GM18520 (cell line): ENCODE measurements around the gene TLX1.

Experiments
- ATAC-seq: cut with Tn5 transposase; IDR thresholded peaks from one replicate; pipeline ENCODE4 v1.9.1; 2021; ENCODE audit not compliant: unreplicated experiment

The TLX1 gene

DNA sequence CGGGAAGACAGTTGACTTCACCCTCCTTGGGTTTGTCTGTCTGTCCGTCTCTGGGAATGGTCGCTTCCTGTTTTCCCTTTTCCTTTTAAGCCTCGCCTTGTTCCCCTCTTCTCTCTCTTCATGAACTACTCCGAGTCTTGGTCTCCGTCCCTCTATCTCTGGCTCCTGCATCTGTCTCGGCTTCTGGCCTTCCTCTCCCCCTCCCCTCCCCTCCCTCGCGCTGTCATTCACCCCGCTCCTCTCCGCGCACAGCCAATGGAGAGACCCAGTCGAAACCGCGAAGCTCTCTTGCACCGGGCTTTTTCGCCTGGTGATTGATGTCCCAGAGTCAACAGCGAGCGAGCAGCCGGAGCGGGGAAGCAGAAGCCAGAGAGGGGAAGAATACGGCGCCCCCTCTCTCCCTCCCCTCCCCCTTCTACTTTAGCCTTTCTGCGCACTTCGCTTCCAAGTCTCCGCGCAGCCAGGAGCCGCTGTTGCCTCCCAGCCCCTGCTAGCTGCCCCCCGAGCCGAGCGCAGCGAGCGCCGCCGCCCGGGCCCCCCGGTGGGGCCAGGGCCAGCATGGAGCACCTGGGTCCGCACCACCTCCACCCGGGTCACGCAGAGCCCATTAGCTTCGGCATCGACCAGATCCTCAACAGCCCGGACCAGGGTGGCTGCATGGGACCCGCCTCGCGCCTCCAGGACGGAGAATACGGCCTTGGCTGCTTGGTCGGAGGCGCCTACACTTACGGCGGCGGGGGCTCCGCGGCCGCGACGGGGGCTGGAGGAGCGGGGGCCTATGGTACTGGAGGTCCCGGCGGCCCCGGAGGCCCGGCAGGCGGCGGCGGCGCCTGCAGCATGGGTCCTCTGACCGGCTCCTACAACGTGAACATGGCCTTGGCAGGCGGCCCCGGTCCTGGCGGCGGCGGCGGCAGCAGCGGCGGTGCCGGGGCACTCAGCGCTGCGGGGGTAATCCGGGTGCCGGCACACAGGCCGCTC, at the start of gene TLX1:
Gene TLX1 (plus strand): TSS at position 317 of the 978 bp plus-strand sequence. CDS start 242 bp downstream, at position 559.
- no peak for ATAC-seq

DNA sequence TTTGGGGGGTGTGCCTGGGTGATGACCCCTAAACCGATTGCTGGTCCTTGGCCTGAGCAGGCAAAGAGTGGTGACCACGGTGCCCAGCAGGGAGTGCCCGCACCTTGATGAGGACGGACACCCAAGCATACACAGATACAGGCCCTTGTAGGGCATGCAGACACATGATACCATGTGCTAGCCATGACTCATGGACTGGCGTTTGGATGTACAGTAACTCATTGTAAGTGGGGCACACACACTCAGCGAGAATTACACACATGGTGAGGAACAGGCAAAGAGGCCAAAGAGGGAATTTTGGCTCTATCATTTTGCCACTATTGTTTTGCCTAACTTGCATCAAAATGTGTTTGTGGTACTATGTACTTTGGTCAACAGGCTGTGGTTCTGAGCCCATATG, 45.3 kb upstream of the TLX1 start:
- ATAC-seq = no peak

DNA sequence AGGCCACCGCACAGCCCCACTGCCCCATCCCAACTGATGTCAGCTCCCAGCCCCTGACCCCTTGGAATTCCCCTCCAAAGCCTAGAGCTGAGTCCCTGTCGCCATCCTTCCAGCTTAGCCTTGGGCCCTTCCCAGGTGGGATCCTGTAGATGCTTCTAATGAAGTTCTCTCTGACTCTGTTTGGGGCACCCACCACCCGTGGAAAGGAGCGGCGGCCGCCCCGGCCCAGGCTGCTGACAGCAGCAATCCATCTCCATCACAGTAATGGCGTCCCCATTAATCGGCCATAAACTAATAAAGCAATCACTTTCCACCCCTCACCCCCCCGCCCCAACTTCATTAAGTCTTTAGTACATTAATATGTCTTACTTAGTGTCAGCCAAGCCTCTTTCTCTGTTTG, 43.7 kb upstream of the TLX1 start:
- no peak for ATAC-seq

DNA sequence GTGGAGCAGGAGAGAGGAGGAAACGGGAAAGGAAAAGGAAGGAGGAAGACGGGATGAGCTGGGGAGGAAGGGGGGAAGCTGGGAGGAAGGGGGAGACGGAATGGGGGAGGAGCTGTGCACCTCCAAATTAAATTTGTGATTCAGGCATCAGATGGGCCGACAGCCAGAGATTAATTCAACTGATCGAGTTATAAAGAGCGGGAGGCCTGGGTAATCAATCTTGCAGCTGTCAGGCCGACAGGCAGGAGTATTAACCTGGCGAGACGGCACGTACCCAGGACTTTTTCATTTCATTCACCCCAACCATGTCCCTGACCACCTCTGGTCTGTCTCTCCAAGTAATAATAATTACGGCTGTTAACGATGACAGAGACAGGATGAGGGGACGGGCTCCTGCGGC, 43.1 kb upstream of the TLX1 start:
- no peak for ATAC-seq

DNA sequence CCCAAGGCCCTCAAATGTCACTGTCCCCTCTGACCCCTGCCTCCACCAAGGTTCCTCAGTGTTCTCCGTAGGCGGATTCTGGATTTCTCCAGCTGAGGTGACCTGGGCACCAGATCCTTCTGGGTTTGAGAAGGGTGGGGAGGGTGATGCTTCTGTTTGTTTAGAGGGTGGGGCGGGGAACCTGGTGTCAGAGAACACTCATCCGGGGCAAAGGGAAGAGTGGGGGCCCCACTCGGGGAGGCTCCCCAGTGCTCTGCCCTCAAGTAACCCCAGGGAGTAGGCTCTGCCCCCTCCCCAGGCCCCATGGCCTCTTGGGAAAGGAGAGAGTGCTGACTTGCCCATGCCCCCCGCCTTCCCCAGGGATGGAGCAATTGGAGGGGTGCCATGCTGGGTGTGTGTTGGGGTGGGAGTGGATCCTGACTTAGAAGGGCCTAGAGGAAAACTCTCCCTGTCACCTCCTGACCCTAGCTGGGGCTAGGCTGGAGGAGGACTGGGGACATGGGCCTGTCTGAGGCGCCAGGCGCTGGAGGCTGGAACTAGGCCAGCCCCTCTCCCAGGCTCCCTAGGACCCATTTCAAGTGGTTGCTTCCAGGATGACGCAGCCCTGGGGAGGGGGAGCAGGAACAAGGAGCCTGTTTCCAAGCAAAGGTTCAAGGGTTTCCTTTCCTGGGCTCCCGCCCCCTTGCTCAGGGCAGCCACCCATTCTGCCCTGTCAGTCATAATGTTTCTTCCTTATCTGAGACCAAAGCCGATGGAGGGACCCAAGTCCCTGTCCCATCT, 41.4 kb upstream of the TLX1 start:
- no peak for ATAC-seq

DNA sequence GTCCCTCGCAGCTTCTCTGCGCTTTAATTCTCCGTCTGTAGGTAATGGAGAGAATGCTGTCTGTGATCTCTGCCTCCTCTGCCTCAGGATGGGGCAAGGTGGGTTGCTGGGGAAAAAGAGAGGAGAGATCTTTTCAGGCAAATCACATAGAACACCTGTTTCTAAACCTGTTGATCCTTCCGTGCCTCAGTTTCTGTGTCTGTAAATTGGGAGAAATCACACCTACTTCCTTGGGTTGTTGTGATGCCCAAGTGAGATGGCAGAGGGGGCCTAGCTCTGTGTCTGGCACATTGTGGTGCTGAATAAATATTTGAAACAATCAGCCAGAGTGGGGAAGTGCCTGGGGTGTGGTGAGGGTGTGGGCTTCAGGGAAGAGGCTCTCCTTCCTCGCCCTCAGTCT, 40.5 kb upstream of the TLX1 start:
- ATAC-seq = no peak

DNA sequence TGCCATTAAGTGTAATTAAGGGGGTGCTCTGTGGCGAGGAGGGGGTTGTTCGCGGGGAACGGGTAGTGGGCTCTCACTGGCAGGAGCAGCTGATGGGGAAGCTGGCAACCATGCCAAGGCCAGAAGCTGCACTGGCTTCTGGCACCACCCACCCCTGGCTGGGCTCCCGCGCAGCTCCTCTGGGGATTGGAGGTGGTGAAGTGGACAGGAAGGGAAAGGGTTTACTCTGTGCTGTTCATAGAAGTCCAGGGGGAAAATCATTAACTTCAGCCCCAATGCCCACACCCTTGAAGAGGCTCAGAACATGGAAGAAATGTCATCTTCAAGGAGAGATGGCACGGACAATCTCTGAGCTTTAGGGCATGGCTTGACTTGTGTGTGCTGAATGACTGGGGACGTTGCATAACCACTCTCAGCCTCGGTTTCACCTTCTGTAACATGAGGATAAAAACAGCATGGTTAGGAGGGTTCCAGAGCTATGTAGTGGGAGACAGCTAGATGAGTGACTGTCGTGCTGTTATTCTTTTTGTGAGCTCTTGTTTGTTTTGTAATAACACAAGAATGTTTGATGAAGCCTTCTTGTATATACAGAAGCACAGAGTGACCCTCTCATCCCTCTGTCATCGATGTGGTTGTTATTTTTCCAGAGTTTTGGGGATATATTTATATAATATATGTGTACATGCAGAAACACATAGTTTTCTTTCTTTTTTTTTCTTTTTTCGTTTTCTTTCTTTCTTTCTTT, 39.4 kb upstream of the TLX1 start:
- no peak for ATAC-seq

DNA sequence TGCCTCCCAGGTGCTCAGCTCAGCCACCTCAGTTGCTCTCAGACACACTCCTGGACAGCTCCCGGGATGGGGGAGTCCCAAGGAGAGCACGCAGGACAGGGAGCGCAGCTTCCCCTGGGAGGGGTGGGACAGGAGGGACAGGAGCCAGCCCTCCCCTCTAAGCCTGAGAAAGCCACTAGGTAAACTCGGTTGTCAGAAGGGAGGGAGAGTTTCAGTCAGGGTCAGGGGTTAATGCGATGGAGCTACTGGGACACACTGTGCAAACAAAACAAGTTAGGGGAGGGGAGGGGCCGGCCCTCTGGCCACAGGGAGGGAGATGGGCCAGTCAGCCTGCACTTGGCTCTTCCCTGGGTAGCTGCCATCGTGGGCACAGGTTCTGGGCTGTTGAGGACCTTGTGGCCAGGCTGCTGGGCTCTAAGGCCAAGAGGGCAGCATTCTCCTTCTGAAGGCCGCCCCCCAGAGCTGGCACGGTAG, 38.2 kb upstream of the TLX1 start:
- no peak for ATAC-seq

DNA sequence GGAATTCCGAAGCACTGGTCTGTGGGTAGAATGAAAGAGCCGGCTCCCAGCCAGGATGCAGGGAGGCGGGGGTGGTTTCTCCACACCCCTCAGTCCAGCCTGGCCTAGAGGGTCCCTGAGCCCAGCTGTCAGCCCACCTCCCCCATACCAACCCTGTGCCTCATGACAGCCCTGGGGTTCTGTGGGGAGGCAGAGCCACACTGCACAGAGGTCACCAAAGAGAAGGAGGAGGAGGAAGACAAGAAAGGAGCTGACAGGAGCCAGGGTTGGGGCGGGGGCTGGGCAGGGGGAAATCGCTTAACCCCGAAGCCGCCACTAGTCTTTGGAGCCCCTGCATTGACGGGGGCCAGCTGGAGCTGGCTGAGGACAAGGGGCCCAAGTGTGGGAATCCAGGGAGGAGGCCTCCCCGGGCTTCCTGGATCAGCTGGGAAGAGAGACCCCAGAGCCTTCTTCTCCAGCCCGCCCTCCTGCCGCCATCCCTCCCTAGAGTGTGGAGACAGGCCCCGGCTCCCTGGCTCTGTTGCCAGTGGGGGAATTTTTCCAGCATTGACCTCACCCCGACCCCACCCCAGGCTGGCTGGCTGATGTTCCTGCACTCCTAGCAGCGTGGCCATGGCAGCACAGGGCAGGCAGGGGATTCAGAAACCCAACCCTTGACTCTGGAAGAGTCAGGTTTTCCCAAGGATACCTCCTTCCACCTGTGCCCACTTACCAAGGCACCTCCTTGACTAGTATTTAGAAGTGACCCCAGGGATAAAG, 36.8 kb upstream of the TLX1 start:
- ATAC-seq = no peak

DNA sequence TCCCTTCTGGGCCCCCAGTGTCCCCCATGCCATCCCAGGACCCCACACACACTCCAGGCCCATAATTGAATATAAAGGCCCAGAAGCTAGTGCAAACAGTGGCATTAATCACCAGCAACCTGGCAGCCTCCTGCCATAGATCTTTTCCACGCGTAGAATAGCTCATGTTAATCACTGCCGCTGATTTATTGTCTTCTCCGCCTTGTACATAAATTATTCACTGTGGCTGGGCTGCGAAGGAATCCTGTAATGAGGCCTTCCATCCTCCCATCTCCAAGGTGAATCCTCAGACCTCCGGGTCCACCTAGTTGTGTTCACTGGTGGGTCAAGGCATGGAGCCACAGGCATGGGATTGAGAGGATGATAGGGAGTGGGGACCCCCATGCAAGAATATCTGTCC, 36.1 kb upstream of the TLX1 start:
- no peak for ATAC-seq

DNA sequence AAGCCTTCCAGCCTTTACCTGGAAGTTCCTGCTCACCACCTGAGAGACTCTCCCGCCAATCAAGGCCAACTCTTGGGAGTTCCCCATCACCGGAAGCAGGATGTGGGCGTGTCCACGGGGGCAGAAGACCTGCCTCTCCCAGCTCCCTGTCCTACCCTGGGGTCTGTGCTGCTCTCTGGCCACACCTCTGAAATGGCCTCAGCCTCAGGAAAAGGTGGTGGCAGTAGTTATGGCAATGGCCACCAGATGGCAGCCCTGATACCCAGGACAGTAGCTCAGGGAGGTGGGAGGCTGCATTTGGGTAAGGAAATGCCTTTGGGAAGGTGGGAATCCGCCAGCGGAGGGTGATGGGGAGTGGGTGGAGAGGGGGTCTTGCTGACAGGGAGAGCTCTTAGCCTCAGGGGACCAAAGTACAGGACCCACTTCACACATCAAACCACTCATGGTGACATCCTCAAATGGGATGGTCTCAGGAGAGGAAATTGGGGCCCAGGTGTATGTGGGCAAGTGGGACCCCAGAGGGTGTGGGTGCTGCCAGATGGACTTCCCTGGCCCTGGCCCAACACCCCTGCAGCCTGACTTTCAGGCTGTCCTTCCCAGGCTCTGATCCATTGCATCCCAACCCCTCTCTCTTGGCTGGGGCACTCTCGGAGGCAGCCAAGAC, 35.4 kb upstream of the TLX1 start:
- no peak for ATAC-seq

DNA sequence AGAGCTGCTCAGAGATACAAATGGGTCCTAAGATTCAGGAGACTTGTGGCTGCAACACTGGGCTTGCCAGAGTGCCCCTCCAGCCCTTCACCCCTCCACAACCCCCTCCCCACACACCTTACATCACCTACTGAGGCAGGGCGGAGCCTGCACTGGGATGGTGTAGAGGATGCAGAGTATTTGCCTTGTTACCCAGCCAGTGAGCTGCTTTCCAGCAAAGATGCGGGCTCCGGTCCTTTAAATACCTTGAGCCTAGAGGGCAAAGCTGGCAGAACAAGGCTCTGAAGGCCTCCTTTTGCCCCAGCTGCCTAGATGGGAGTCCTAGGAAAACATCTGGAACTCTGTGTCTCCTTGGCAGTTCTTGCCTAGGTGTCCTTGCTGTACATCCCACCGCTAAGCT, 34.7 kb upstream of the TLX1 start:
- ATAC-seq = no peak

DNA sequence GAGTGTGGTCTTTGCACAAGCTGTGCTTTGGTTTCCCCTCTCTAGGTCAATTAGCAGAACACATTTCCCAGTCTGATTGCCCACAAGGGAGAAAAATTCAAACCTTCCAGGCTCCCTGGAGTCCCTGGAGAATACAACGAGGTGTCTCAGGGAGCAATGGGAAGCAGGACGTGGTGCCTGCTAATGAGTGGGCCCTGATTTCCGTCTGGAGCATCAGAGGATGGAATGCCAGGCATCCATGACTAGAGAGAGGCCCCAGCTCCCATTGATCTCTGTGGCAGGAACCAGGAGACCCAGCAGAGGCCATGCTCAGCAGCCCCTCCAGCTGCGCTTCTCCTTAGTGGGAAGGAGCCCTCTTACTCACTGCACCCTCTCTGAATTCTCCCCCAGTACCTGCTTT, 33.2 kb upstream of the TLX1 start:
- ATAC-seq = no peak

DNA sequence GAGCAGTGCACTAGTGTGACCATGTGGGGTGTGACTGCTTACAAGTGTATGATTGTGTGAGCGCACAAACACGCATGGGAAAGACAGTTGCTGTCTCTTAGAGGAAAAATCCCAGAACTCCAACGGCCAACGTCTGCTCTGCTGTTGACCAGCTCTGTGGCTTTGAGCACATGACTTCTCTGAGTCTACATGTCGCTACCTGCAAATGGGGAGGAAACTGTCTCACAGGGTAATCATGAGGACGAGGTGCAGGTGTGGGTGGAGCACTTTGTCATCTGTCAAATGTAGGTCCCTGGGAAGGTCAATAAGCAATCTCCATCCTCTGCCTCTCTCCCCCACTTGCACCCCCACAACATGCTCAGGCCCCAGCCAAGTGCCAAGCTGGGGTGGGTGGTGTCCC, 31.2 kb upstream of the TLX1 start:
- ATAC-seq = no peak

DNA sequence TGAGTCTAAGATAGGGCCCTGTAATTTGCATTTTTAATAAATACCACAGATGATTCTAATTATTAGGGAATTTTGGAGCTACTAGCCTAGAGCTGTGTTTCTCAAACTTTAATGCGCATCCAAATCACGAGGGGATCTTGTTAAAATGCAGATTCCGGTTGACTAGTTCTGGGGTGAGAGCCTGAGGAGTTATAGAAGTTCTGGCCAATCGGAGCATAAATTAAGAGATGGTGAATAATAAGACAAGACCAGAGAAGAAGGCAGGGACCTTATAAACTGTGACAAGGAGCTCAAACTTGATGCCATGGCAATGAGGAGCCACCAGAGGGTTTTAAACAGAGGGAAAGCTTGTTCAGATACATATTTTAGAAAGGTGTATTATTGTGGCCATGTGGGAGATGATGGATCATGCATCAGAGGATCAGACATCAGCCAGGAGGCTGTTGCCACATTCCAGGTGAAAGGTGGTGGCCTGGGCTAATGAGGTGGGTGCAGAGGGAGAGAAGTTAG, 29.7 kb upstream of the TLX1 start:
- no peak for ATAC-seq

DNA sequence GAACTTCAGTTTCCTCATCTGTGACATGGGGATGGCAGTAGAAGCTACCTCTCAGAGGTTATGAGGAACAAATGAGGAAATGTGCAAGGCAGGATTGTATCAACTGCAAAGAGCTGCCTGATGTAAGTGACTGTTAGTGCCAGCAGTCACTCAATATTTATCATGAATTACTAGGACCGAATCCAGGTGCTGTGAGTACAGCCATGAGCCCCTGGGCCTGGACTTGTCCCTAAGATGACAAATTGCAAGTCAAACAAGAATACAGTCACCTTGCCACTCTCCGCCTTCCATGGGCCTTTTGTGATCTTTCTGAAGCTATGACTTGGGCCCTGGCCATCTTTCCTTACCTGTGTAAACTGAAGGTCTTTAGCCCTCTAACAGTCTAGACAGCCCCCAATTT, 27.7 kb upstream of the TLX1 start:
- no peak for ATAC-seq

DNA sequence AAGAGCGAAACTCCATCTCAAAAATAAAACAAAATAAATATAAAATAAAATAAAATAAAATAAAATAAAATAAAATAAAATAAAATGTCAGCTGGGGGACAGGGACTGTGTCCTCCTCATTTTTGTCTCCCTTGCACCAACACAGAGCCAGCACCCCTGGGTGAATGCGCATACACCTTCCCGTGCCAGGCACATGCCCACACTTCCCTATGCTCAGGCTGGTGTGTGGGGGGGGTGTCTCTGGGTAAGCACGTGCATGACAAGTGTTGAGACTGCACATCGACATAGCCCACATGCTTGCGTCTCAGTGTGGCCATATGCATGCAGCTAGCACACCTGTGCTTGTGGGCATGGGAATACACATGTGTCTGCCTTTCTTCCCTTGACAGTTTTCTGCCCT, 24.7 kb upstream of the TLX1 start:
- no peak for ATAC-seq

DNA sequence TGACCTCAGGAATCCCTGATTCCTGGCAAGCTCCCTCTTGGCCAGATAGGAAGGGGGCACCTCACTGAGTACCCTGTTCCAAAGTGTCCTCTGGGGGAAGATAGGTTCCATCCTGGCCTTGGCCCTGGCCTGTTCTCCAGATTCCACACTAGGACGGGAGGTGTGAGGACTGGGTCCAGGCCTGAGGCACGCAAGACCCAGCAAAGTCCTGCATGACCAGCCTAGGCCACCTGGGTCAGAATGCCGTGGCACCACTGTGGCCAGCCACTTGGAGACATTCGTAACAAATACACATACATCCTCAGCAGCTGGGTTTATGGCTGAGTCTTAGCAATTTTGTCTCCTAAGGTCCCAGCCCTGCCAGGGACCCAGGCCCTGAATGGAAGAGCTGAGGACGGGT, 23.3 kb upstream of the TLX1 start:
- ATAC-seq = no peak

DNA sequence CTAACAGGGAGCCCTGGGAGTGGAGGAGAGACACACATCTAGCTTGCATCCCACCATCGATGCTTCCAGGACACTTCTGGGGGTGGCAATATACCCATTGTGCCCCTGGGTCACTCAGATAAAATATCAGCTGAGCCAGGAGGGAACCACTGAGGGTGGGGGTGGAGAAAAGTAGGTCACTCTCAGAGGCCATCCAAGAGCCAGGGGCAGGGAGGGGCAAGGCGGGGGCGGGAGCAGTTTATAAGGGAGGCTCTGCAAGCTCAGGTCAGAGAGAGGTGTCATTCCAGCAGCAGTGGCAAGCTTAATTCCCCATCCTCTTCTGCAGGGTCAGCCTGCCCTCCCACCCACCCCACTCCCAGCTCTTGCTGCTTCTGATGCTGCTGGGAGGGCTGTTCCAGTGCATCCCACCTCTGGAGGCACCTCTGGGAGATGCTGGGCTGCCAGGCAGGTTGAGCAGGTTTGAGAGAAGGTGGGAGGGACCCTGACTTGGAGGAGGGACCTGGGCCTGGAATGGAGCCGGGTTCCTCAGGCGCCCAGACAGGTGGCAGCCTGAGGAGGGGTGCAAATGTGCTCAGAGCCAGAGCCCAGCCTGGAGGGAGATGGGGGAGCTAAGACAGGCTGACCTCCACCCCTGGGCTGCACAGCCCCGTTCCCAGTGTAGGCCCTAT, 20.1 kb upstream of the TLX1 start:
- no peak for ATAC-seq
